HFFc6 (cell line): ENCODE measurements around the gene UTP14A. TPM values are rescaled to one million over a fixed set of nuclear protein-coding genes. Genes with fewer than 3 reads are reported as not detected.

Experiments
- DNase-seq: peaks from one replicate; pipeline ENCODE4 v3.0.0-alpha.2; 2018
- H3K27ac Mint-ChIP-seq: 2 replicates; pipeline ENCODE4 v1.8.0; 2020; ENCODE audit warnings: mild to moderate bottlenecking, mixed read lengths
- H3K27me3 Mint-ChIP-seq: 2 replicates; pipeline ENCODE4 v1.8.0; 2021; ENCODE audit warnings: mild to moderate bottlenecking, moderate library complexity, mixed read lengths; ENCODE audit not compliant: insufficient read depth
- H3K36me3 Mint-ChIP-seq: 2 replicates; pipeline ENCODE4 v1.8.0; 2021; ENCODE audit warnings: low read depth, mixed read lengths
- H3K4me1 Mint-ChIP-seq: 2 replicates; pipeline ENCODE4 v1.8.0; 2020; ENCODE audit warnings: low read depth, mixed read lengths
- H3K4me3 Mint-ChIP-seq: 2 replicates; pipeline ENCODE4 v1.8.0; 2020; ENCODE audit warnings: mild to moderate bottlenecking, moderate library complexity, mixed read lengths
- H3K9me3 Mint-ChIP-seq: 2 replicates; pipeline ENCODE4 v1.8.0; 2020; ENCODE audit warnings: mild to moderate bottlenecking, mixed read lengths
- total RNA-seq, 6 experiments: library from RNA; stranded (reverse); fragmentation: NEBNext Ultra II Directional; extraction: Animal tissue kit (Norgen Biotek cat#: 25700); gene quantifications; 2 replicates in 1 of 6; 3 replicates in 5 of 6; pipeline ENCODE4 v1.2.3, GENCODE V29; 2021
- TF ChIP-seq, protein P1 (sequence below): fragments of 200-600 bp; sonication (generic); IDR thresholded peaks from 2 replicates; pipeline ENCODE4 v1.5.0; 2021; ENCODE audit warnings: antibody characterized with exemption, mild to moderate bottlenecking

The UTP14A gene
- total RNA-seq, 6 experiments from 2014 or later, result 22.7 to 29.9 (median 23.3) TPM

DNA sequence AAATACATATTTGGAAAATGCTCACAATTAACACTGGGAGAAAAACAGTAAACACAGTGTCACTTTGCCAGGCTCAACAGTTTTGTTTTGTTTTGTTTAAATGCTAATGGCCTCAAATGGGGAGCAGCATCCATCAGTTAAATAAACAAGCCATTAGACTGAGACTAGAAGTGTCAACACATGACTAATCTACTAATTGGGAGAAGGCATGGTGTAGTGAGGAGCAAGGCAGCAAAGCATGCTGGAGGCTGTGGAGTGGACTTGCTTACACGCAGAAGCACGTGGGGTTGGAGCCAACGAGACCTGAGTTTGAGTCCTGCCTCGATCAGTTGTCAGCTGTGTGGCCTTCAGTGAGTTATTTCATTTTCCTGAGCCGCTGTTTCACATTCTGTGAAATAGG lies 29.0 kb downstream of the UTP14A start:
- H3K36me3 Mint-ChIP-seq, result no peaks in the 10 kb centered on the region
- DNase-seq, result no peak
- H3K9me3 Mint-ChIP-seq, result no peaks in the 10 kb centered on the region
- H3K4me1 Mint-ChIP-seq, result no peaks in the 10 kb centered on the region
- H3K27ac Mint-ChIP-seq, result no peak overlapping the region
- peaks cover 20% of the 10 kb centered on the region for H3K27me3 Mint-ChIP-seq
- H3K4me3 Mint-ChIP-seq, result no peak overlapping the region
- TF ChIP-seq, protein P1, sequence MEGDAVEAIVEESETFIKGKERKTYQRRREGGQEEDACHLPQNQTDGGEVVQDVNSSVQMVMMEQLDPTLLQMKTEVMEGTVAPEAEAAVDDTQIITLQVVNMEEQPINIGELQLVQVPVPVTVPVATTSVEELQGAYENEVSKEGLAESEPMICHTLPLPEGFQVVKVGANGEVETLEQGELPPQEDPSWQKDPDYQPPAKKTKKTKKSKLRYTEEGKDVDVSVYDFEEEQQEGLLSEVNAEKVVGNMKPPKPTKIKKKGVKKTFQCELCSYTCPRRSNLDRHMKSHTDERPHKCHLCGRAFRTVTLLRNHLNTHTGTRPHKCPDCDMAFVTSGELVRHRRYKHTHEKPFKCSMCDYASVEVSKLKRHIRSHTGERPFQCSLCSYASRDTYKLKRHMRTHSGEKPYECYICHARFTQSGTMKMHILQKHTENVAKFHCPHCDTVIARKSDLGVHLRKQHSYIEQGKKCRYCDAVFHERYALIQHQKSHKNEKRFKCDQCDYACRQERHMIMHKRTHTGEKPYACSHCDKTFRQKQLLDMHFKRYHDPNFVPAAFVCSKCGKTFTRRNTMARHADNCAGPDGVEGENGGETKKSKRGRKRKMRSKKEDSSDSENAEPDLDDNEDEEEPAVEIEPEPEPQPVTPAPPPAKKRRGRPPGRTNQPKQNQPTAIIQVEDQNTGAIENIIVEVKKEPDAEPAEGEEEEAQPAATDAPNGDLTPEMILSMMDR, result no peak

DNA sequence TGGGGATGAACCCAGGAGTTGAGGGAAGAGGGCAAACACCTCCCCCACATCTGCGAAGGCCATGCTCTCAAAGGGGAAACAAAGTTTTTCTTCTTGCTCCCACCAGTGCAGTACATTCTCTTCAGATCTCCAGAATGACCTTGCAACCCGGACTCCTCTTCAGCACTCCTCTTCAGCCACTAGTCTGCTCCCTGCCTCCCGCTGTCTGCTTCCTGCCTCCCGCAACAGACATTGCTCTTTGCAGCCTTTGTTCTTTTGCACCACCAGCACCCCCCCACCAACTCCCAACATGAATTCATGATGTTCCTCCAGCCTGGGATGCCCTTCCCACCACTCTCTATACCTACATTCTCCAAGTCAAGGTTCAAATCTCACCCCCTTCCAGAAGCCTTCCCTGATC lies 32.1 kb downstream of the UTP14A start:
- no peaks in the 10 kb centered on the region for H3K36me3 Mint-ChIP-seq
- no peaks in the 10 kb centered on the region for H3K9me3 Mint-ChIP-seq
- H3K4me3 Mint-ChIP-seq, result no peak overlapping the region
- no peak overlapping the region for H3K27ac Mint-ChIP-seq
- H3K4me1 Mint-ChIP-seq, result no peaks in the 10 kb centered on the region
- TF ChIP-seq, protein P1, result no peak
- DNase-seq, result no peak
- peaks cover 22% of the 10 kb centered on the region for H3K27me3 Mint-ChIP-seq

DNA sequence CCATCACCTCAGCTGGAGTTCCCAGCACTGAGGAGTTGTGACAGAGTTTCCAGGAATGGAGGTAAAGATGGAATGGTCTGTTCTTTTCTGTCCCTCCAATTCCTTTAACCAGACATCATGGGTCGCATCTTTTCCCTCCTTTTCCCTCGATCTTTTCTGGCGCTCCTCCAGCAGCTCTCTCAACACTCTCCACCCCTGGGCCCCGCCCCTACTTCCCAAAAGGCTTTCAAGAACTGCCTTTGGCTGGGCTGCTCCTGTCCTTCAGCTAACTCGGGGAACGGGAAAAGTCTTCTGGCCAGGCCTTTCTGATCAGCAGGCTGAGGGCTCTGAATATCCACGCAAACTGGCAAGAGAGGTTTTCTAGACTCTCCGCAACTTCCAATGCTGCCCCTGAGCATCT lies 34.0 kb downstream of the UTP14A start:
- H3K27me3 Mint-ChIP-seq, result peaks cover 14% of the 10 kb centered on the region
- no peaks in the 10 kb centered on the region for H3K9me3 Mint-ChIP-seq
- H3K27ac Mint-ChIP-seq, result no peak overlapping the region
- no peak overlapping the region for H3K4me3 Mint-ChIP-seq
- TF ChIP-seq, protein P1, result no peak
- H3K36me3 Mint-ChIP-seq, result no peaks in the 10 kb centered on the region
- DNase-seq, result no peak
- peaks cover 4% of the 10 kb centered on the region; the same call in 1 of the 2 replicates for H3K4me1 Mint-ChIP-seq

DNA sequence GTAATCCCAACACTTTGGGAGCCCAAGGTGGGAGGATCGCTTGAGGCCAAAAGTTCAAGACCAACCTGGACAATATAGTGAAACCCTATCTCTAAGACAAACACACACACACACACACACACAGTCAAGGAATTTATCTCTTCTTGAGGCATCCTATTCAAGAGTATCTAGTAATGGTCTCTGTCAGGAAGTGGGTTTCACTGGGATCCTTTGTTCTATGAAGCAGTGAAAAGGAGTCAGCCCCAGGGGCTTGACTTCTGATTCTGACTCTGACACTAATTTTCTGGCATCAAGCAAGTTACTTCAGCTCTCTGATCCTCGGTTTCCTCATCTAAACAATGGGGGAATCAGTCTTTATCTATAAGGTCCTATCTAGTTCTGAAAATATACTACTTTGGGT lies 34.8 kb downstream of the UTP14A start:
- H3K4me1 Mint-ChIP-seq, result peaks cover 9% of the 10 kb centered on the region
- TF ChIP-seq, protein P1, result no peak
- H3K27ac Mint-ChIP-seq, result no peak overlapping the region
- DNase-seq, result no peak
- H3K9me3 Mint-ChIP-seq, result no peaks in the 10 kb centered on the region
- peaks cover 11% of the 10 kb centered on the region for H3K27me3 Mint-ChIP-seq
- no peaks in the 10 kb centered on the region for H3K36me3 Mint-ChIP-seq
- no peak overlapping the region for H3K4me3 Mint-ChIP-seq

DNA sequence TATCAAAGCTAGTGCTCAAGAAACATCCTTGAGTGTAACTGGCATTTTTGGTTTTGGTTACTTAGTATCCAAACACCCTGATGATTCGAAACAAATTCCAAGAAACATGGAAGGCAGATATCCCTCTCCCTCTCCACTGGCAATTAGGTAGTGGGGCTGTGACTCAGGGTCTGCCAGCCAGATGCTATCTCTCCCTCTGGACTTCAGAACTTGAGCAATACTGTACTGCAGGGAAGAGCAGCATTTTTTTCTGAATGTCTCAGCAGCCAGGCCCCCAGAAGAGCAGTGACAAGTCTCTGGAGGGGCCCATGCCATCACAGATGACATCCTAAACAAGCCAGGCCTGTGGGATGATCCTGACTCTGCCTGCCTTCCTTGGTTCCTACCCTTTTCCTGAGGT lies 39.2 kb downstream of the UTP14A start:
- Mint-ChIP-seq H3K4me1 (peaks cover 9% of the 10 kb centered on the region), H3K27me3 (peaks cover 4% of the 10 kb centered on the region), H3K27ac (no peak overlapping the region), H3K9me3 (no peaks in the 10 kb centered on the region), H3K36me3 (no peaks in the 10 kb centered on the region), H3K4me3 (no peak overlapping the region)
- DNase-seq, result peak; percentile 53
- TF ChIP-seq, protein P1, result no peak

DNA sequence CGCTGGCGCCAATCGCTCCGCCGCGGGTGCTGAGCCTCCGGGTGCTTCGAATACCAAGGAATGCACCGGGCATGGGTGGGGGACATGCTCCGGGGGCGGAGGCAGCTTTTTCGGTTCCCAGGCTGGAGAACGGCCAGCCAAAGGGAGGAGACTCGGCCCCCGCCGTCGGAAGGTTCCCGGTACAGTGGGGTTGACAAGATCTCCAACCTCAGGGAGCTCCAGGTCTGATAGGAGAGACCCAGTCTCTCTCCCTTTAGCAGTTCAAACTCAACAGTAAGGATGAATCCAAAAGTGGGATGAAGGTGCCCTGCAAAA lies 47.3 kb downstream of the UTP14A start:
- Mint-ChIP-seq H3K27ac (no peak overlapping the region), H3K4me1 (peaks cover 7% of the 10 kb centered on the region), H3K36me3 (no peaks in the 10 kb centered on the region), H3K9me3 (no peaks in the 10 kb centered on the region), H3K27me3 (no peaks in the 10 kb centered on the region), H3K4me3 (peak overlapping the region; percentile 17; the same call in 1 of the 2 replicates)
- TF ChIP-seq, protein P1, result no peak
- no peak for DNase-seq
